Measurements from ENCODE around the gene PPP1R36. TPM values are rescaled to one million over a fixed set of nuclear protein-coding genes. Genes with fewer than 3 reads are reported as not detected.

The PPP1R36 gene
- total and polyA plus RNA-seq, 2 of the 8 experiments (the other 6 are each of a cell fraction or from before 2014, with no cell fraction given) = 0.39 to 0.93 TPM

GRCh38 chr14:64605926-64606685, 56.3 kb downstream of the PPP1R36 start (continued):
- TF ChIP-seq CBX8 (IDR thresholded peaks at IDR 0.05; ENCODE audit: borderline replicate concordance, low read depth, low read length) (no peak), TBP (IDR thresholded peaks at IDR 0.05; ENCODE audit: low read depth, low read length) (no peak), HDAC6 (IDR thresholded peaks at IDR 0.05; ENCODE audit: low read depth, low read length) (no peak), TCF12 (IDR thresholded peaks at IDR 0.05; ENCODE audit: low read depth, low read length) (no peak), CBX5 (IDR thresholded peaks at IDR 0.05; ENCODE audit: low read depth, low read length) (no peak)
